Epithelial cell of proximal tubule (primary cell): ENCODE results near the gene CD3E. TPM values are rescaled to one million over a fixed set of nuclear protein-coding genes. Genes with fewer than 3 reads are reported as not detected.

Experiments
- DNase-seq: peaks from one replicate; pipeline ENCODE4 v3.0.0-alpha.2; 2011; ENCODE audit warnings: low read depth
- H3K4me3 ChIP-seq: 2 replicates; pipeline ENCODE4 v1.5.1; 2011; ENCODE audit warnings: low read depth, mild to moderate bottlenecking, low read length
- total RNA-seq: library from RNA; depleted of rRNA; stranded (reverse); fragments of >200 nt; gene quantifications from 2 replicates; pipeline ENCODE4 v1.2.3, GENCODE V29; 2015
- TF ChIP-seq, protein P1 (sequence below): conservative IDR thresholded peaks from 2 replicates; pipeline ENCODE4 v1.5.1; 2012; ENCODE audit warnings: low read depth, mild to moderate bottlenecking, low read length

The CD3E gene
- total RNA-seq, 1 donor from 2014 or later = not detected

DNA sequence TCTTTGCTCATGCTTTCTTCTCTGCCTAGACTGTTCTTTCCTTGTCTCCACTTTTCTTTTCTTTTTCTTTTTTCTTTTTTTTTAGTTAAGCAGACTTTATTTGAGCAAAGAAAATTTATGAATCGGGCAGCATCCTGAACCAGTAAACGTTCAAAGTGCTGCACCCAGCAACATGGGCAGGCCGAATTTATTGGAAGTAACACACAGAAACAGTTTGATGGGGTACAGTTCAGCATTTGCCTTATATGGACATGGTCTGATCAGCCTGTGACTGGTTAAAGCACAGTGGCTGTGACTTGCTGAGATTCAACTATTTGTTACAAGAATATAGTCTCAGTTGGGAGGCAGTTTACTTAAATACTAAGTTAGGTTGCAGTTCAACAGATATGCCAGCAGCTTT, 16.0 kb downstream of the CD3E start:
- H3K4me3 ChIP-seq = no peak overlapping the region
- DNase-seq = no peak
- TF ChIP-seq, protein P1, sequence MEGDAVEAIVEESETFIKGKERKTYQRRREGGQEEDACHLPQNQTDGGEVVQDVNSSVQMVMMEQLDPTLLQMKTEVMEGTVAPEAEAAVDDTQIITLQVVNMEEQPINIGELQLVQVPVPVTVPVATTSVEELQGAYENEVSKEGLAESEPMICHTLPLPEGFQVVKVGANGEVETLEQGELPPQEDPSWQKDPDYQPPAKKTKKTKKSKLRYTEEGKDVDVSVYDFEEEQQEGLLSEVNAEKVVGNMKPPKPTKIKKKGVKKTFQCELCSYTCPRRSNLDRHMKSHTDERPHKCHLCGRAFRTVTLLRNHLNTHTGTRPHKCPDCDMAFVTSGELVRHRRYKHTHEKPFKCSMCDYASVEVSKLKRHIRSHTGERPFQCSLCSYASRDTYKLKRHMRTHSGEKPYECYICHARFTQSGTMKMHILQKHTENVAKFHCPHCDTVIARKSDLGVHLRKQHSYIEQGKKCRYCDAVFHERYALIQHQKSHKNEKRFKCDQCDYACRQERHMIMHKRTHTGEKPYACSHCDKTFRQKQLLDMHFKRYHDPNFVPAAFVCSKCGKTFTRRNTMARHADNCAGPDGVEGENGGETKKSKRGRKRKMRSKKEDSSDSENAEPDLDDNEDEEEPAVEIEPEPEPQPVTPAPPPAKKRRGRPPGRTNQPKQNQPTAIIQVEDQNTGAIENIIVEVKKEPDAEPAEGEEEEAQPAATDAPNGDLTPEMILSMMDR = no peak

DNA sequence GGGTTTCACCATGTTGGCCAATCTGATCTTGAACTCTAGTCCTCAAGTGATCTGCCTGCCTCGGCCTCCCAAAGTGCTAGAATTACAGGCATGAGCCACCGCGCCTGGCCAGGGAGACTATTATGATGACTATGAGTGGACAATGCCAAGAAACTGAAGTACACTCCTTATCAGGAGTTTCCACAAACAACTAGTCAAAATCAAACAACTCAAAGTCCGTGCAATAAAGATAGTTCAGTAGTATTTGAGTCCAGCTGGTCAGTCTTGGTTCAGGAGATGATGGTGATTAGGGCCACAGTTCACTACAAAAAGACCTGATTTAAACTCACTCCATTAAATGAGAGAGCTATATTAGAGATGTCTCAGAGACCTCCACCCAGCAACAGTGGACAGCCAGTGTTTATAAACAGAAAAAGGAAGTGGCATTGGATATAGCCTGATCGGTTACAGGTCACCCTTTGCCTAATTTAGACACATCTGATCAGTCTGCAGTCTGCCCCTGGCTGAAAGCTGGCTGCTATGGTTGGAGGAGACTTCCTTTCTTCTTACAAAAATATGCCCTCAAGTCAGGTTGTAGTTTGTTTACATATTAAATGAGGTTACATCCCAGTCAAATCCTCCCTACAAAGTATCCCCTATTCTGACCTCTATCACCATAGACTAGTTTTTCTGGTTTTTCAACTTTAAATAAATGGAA, 17.0 kb downstream of the CD3E start:
- TF ChIP-seq, protein P1 = no peak
- no peak overlapping the region for H3K4me3 ChIP-seq
- DNase-seq = no peak

DNA sequence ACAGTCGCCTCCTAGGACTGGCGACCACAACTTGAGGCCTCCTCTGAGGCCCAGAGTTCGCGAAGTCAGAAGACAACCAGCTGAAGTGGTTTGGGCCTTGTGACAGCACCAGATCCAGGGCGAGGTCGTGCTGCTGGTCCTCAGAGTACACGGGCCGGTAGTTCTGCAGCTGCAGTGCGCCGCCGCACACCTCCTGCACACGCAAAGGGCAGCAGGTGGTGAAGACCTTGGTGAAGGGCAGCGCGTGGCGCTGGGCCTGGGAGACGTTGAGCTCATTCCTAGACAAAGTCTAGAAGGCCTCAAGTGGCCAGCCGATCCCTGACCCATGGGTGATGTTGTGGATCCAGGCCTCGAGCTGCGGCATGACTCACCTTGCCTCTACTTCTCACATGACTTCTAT, 18.2 kb downstream of the CD3E start:
- no peak for DNase-seq
- H3K4me3 ChIP-seq = no peak overlapping the region
- TF ChIP-seq, protein P1 = no peak

DNA sequence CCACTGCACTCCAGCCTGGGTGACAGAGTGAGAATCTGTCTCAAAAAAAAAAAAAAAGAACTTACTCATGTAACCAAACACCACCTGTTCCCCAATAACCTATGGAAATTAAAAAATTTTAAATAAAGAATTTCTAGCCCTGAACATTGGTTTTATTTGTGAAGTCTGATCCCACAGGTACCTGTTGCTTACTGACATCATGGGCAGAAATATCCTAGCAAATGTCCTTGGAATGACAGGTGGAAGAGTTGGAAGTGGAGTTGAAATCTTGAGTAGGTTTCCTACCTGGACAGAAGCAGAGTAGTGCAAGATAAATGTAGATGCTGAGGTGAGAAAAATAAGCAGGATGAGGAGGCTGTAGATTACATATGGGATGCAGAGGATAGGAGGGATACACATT, 20.8 kb downstream of the CD3E start:
- TF ChIP-seq, protein P1 = no peak
- no peak overlapping the region for H3K4me3 ChIP-seq
- no peak for DNase-seq

DNA sequence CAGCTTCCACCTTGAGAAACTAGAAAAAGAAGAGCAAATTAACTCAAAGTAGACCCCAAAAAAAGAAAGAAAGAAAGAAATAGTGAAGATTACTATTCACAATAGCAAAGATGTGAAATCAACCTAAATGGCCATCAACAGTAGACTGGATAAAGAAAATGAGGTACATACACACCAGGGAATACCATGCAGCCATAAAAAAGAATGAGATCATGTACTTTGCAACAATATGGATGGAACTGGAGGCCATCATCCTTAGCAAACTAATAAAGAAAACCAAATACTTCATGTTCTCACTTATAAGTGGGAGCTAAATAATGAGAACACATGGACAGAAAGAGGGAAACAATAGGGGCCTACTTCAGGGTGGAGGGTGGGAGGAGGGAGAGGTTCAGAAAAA, 24.2 kb downstream of the CD3E start:
- no peak for DNase-seq
- TF ChIP-seq, protein P1 = no peak
- no peak overlapping the region for H3K4me3 ChIP-seq

DNA sequence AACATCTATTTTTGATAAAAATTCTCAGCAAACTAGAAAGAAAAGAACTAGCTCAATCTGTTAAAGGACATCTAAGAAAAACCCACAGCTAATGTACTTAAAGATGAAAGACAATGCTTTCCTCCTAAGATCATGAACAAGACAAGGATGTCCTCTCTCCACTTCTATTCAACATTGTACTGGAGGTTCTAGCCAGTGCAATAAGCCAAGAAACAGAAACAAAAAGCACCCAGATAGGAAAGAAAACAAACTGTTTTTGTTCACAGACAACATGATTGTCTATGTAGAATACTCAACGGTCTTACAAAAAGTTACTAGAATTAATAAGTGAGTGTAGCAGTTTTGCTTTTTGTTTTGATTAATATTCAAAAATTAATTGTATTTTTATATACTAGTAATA, 30.2 kb downstream of the CD3E start:
- no peak for DNase-seq
- TF ChIP-seq, protein P1 = no peak
- no peak overlapping the region for H3K4me3 ChIP-seq

DNA sequence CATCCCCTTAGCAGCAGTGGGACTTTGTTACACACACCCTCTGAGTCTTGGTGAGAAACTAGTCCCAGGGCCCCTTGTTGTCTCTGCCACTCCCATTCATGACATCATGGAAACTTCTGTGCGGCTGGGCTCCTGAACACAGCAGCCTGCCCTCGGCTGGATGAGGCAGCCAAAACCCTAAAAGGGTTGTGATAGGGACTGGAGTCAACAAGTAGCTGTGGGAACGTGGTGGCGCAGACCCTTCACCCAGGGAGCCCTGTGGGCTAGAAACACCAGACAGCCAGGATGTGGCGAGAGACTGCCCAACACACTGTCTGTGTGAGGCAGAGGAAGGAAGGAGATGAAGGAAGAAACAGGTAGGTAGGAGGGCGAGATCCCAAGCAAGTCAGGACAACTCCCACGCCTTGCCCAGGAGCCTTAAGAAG, 34.1 kb downstream of the CD3E start:
- TF ChIP-seq, protein P1 = no peak
- DNase-seq = no peak
- H3K4me3 ChIP-seq = no peak overlapping the region
